Measurements from ENCODE around the gene STX17.

Gene STX17

DNA sequence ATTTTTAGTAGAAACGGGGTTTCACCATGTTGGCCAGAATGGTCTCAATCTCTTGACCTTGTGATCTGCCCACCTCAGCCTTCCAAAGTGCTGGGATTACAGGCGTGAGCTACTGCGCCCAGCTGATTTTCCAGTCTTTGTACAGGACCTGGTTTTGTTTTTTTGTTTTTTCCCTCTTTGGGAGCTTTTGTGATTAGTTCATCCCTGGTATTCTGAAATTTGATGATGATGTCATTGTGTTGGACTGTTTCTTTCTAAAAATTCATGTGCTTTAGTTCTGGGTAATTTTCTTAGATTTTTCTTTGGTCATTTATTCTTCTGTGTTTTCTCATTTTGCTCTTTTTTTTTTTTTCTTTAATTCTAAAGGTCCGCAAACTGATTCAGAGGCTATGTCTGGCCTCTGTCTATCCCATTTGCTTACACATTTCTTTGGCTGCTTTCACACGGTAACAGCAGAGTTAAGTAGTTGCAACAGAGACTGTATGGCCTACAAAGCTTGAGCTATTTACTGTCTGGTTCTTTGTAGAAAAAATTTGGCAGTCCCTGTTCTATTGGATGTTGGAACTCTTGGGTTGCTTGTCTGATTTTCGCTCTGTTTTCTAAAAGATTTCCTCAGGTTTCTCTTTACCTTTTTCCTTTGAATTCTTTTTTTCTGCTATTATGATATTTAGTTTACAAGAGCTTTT lies 24.8 kb downstream of the STX17 start:
- H3K4me2 ChIP-seq (ENCODE audit: low read length), result no peak overlapping the region
- no peak overlapping the region for H2AFZ ChIP-seq (ENCODE audit: low read depth, low read length)
- H3K27ac ChIP-seq (ENCODE audit: low read length), result no peak overlapping the region
- no peak overlapping the region for H3K4me3 ChIP-seq (ENCODE audit: low read length)
- H3K27me3 ChIP-seq (ENCODE audit: low read depth, low read length), result no peaks in the 10 kb centered on the region
- H3K36me3 ChIP-seq (replicated peaks; ENCODE audit: low read depth, low read length), result peaks cover 5% of the 10 kb centered on the region
- TF ChIP-seq EZH2phosphoT487 (IDR thresholded peaks at IDR 0.05; ENCODE audit: low read depth), result no peak
- no peak for TF ChIP-seq CTCF (IDR thresholded peaks at IDR 0.05; ENCODE audit: low read depth, low read length)
- H3K4me1 ChIP-seq (ENCODE audit: low read length), result no peaks in the 10 kb centered on the region
- H3K9me3 ChIP-seq (ENCODE audit: insufficient read depth, low read length), result no peaks in the 10 kb centered on the region
- H3K79me2 ChIP-seq (ENCODE audit: low read length), result no peaks in the 10 kb centered on the region
- 0 out of 2 replicates have a peak, but pooled peaks cover 3% of the 10 kb centered on the region for H4K20me1 ChIP-seq (ENCODE audit: insufficient read depth, low read length)
- no peak overlapping the region for H3K9ac ChIP-seq (ENCODE audit: low read length)

DNA sequence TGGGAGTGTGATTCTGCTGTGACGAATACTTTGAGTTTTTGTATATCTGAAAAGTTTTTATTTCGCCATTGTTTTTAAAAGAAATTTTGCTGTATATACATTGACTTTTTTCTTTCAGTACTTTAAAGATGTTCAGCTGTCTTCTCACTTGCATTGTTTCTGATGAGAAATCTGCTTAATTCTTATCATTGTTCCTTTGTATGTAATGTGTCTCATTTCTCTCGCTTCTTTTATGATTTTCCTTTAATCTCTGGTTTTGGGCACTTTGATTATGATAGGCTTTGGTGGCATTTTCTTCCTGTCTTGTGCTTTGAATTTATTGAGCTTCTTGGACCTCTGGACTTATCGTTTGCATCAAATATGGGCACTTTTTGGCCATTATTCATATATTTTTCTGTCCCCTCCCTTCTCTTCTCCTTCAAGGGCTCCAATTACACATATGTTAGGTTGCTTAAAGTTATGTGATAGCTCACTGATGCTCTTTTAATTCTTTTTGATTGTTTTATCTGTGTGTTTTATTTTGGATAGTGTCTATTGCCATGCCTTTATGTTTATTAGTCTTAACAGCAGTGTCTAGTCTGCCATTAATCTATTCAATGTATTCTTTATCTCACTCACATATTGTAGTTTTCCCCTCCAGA lies 30.6 kb downstream of the STX17 start:
- TF ChIP-seq CTCF (IDR thresholded peaks at IDR 0.05; ENCODE audit: low read depth, low read length), result no peak
- no peak for TF ChIP-seq EZH2phosphoT487 (IDR thresholded peaks at IDR 0.05; ENCODE audit: low read depth)
- 0 out of 2 replicates have a peak, but pooled peaks cover 3% of the 10 kb centered on the region for H4K20me1 ChIP-seq (ENCODE audit: insufficient read depth, low read length)
- H2AFZ ChIP-seq (ENCODE audit: low read depth, low read length), result no peak overlapping the region
- peaks cover 6% of the 10 kb centered on the region for H3K36me3 ChIP-seq (replicated peaks; ENCODE audit: low read depth, low read length)
- H3K27ac ChIP-seq (ENCODE audit: low read length), result no peak overlapping the region
- H3K9me3 ChIP-seq (ENCODE audit: insufficient read depth, low read length), result no peaks in the 10 kb centered on the region
- no peak overlapping the region for H3K9ac ChIP-seq (ENCODE audit: low read length)
- H3K79me2 ChIP-seq (ENCODE audit: low read length), result no peaks in the 10 kb centered on the region
- no peaks in the 10 kb centered on the region for H3K27me3 ChIP-seq (ENCODE audit: low read depth, low read length)
- no peak overlapping the region for H3K4me3 ChIP-seq (ENCODE audit: low read length)
- H3K4me2 ChIP-seq (ENCODE audit: low read length), result no peak overlapping the region
- H3K4me1 ChIP-seq (ENCODE audit: low read length), result no peaks in the 10 kb centered on the region

GRCh38 chr9:99947395-99947794 lies 40.9 kb downstream of the STX17 start:
- peaks cover 7% of the 10 kb centered on the region for H3K36me3 ChIP-seq (replicated peaks; ENCODE audit: low read depth, low read length)
- no peak overlapping the region for H3K27ac ChIP-seq (ENCODE audit: low read length)
- H3K9ac ChIP-seq (ENCODE audit: low read length), result no peak overlapping the region
- no peaks in the 10 kb centered on the region for H3K79me2 ChIP-seq (ENCODE audit: low read length)
- H2AFZ ChIP-seq (ENCODE audit: low read depth, low read length), result no peak overlapping the region
- H3K27me3 ChIP-seq (ENCODE audit: low read depth, low read length), result no peaks in the 10 kb centered on the region
- H3K9me3 ChIP-seq (ENCODE audit: insufficient read depth, low read length), result no peaks in the 10 kb centered on the region
- no peak for TF ChIP-seq EZH2phosphoT487 (IDR thresholded peaks at IDR 0.05; ENCODE audit: low read depth)
- no peak for TF ChIP-seq CTCF (IDR thresholded peaks at IDR 0.05; ENCODE audit: low read depth, low read length)
- H3K4me3 ChIP-seq (ENCODE audit: low read length), result no peak overlapping the region
- H3K4me2 ChIP-seq (ENCODE audit: low read length), result no peak overlapping the region
- no peaks in the 10 kb centered on the region for H3K4me1 ChIP-seq (ENCODE audit: low read length)
- H4K20me1 ChIP-seq (ENCODE audit: insufficient read depth, low read length), result no peaks in the 10 kb centered on the region

DNA sequence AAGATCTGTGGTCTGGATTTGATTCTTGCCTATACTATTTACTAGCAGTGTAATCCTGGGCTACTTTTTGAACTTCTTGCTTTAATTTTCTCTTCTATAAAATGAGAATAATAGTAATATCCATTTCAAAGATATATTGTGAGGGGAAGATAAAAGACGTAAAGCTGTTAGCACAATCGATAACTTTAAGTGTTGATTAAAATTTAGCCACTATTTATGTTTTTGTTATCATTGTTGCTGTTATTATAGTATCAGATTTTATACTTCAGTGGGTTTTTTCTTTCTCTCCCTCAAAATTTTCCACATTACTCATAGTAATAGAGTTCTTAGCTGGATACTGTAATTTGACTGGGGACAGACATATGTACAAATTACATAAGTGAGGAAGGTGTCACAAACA lies 42.0 kb downstream of the STX17 start:
- no peak for TF ChIP-seq CTCF (IDR thresholded peaks at IDR 0.05; ENCODE audit: low read depth, low read length)
- no peak for TF ChIP-seq EZH2phosphoT487 (IDR thresholded peaks at IDR 0.05; ENCODE audit: low read depth)
- H3K9me3 ChIP-seq (ENCODE audit: insufficient read depth, low read length), result no peaks in the 10 kb centered on the region
- no peak overlapping the region for H3K9ac ChIP-seq (ENCODE audit: low read length)
- H3K27ac ChIP-seq (ENCODE audit: low read length), result no peak overlapping the region
- H3K4me1 ChIP-seq (ENCODE audit: low read length), result peaks cover under 1% of the 10 kb centered on the region; the same call in 1 of the 2 replicates
- no peaks in the 10 kb centered on the region for H4K20me1 ChIP-seq (ENCODE audit: insufficient read depth, low read length)
- no peak overlapping the region for H2AFZ ChIP-seq (ENCODE audit: low read depth, low read length)
- peaks cover 11% of the 10 kb centered on the region for H3K36me3 ChIP-seq (replicated peaks; ENCODE audit: low read depth, low read length)
- no peaks in the 10 kb centered on the region for H3K27me3 ChIP-seq (ENCODE audit: low read depth, low read length)
- H3K79me2 ChIP-seq (ENCODE audit: low read length), result no peaks in the 10 kb centered on the region
- no peak overlapping the region for H3K4me2 ChIP-seq (ENCODE audit: low read length)
- no peak overlapping the region for H3K4me3 ChIP-seq (ENCODE audit: low read length)
